Measurements from ENCODE around the gene LPCAT1. TPM values are rescaled to one million over a fixed set of nuclear protein-coding genes. Genes with fewer than 3 reads are reported as not detected.

The LPCAT1 gene
- total and polyA plus RNA-seq, 2 of the 13 experiments (the other 11 are each of a cell fraction or from before 2014, with no cell fraction given): 29.8 to 90.6 TPM

DNA sequence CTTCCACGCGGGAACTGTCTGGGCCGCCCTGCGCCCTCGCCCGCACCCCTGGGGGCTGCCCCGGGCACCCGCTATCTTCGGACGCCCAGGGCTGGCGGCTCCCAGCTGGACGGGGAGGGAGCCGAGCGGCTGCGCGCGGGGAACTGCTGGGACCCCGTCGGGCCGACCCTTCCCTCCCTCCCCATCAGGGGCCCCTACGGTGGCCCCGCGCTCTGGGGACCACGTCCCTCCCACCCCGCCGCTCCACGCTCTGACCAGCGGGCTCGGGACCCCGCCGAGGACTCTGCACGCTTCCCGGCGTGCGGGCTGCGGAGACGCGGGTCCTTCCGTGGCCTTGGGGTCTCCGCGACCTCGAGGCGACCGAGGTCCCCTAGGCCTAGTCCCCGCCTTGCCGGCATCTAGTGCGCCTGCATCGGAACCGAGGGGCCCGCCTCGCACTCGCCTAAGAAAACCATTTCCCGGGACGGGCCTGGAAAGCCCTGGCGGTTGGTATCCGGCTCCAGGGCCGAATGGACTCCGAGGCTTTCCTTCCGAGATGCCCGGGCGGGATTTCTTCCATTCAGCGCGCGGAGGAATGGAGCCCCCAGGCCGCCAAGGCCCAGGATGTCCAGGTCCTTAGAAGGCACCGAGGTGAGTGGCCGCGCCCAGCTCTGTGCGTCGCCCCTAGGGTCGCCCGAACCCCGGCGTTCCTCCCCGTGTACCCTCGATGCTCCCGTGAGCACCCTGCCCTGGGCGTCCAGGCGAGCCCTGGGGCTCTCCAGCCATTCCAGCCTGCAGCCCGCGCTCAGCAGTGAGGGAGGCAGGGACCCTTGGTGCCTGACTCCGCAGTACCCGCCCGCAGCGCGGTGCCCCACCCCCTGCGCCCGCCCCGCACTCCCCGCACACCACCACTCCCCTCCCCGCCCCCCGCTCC is 77.8 kb downstream of the LPCAT1 start:
- intact Hi-C loops (cut with micrococcal nuclease; ENCODE audit: unreplicated experiment): no loop called here
- BruUV-seq (replicated peaks): no TSS peak
- no peak overlapping the region for H3K4me2 ChIP-seq (ENCODE audit: low read depth, low read length)
- no peak for DNase-seq (ENCODE audit: low spot score)
- CTCF ChIA-PET (ENCODE audit: low intra/inter-chr PET ratio, low total read pairs): no interaction called here
- TF ChIP-seq ZBTB21 (CRISPR knock-in tag; IDR thresholded peaks at IDR 0.05): no peak
- TF ChIP-seq PLRG1 (conservative IDR thresholded peaks at IDR 0.05): no peak
- no peak for TF ChIP-seq ZNF546 (CRISPR knock-in tag; conservative IDR thresholded peaks at IDR 0.05)
- TF ChIP-seq NFYB (CRISPR knock-in tag; IDR thresholded peaks at IDR 0.05): no peak
- TF ChIP-seq ZFP90 (CRISPR knock-in tag; IDR thresholded peaks at IDR 0.05; ENCODE audit: borderline replicate concordance): no peak
- TF ChIP-seq, protein P1, sequence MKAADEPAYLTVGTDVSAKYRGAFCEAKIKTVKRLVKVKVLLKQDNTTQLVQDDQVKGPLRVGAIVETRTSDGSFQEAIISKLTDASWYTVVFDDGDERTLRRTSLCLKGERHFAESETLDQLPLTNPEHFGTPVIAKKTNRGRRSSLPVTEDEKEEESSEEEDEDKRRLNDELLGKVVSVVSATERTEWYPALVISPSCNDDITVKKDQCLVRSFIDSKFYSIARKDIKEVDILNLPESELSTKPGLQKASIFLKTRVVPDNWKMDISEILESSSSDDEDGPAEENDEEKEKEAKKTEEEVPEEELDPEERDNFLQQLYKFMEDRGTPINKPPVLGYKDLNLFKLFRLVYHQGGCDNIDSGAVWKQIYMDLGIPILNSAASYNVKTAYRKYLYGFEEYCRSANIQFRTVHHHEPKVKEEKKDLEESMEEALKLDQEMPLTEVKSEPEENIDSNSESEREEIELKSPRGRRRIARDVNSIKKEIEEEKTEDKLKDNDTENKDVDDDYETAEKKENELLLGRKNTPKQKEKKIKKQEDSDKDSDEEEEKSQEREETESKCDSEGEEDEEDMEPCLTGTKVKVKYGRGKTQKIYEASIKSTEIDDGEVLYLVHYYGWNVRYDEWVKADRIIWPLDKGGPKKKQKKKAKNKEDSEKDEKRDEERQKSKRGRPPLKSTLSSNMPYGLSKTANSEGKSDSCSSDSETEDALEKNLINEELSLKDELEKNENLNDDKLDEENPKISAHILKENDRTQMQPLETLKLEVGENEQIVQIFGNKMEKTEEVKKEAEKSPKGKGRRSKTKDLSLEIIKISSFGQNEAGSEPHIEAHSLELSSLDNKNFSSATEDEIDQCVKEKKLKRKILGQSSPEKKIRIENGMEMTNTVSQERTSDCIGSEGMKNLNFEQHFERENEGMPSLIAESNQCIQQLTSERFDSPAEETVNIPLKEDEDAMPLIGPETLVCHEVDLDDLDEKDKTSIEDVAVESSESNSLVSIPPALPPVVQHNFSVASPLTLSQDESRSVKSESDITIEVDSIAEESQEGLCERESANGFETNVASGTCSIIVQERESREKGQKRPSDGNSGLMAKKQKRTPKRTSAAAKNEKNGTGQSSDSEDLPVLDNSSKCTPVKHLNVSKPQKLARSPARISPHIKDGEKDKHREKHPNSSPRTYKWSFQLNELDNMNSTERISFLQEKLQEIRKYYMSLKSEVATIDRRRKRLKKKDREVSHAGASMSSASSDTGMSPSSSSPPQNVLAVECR (CRISPR knock-in tag; IDR thresholded peaks at IDR 0.05; ENCODE audit: borderline replicate concordance): no peak
- TF ChIP-seq, protein P2, sequence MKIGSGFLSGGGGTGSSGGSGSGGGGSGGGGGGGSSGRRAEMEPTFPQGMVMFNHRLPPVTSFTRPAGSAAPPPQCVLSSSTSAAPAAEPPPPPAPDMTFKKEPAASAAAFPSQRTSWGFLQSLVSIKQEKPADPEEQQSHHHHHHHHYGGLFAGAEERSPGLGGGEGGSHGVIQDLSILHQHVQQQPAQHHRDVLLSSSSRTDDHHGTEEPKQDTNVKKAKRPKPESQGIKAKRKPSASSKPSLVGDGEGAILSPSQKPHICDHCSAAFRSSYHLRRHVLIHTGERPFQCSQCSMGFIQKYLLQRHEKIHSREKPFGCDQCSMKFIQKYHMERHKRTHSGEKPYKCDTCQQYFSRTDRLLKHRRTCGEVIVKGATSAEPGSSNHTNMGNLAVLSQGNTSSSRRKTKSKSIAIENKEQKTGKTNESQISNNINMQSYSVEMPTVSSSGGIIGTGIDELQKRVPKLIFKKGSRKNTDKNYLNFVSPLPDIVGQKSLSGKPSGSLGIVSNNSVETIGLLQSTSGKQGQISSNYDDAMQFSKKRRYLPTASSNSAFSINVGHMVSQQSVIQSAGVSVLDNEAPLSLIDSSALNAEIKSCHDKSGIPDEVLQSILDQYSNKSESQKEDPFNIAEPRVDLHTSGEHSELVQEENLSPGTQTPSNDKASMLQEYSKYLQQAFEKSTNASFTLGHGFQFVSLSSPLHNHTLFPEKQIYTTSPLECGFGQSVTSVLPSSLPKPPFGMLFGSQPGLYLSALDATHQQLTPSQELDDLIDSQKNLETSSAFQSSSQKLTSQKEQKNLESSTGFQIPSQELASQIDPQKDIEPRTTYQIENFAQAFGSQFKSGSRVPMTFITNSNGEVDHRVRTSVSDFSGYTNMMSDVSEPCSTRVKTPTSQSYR (CRISPR knock-in tag; IDR thresholded peaks at IDR 0.05; ENCODE audit: borderline replicate concordance): no peak
- TF ChIP-seq ZNF556 (CRISPR knock-in tag; IDR thresholded peaks at IDR 0.05; ENCODE audit: borderline replicate concordance): no peak
- no peak for TF ChIP-seq ZNF530 (CRISPR knock-in tag; IDR thresholded peaks at IDR 0.05; ENCODE audit: low read depth)
- no peak for TF ChIP-seq ZIK1 (CRISPR knock-in tag; IDR thresholded peaks at IDR 0.05; ENCODE audit: borderline replicate concordance, low read depth)
- no peak for TF ChIP-seq NAIF1 (CRISPR knock-in tag; IDR thresholded peaks at IDR 0.05; ENCODE audit: borderline replicate concordance)
- no peak for TF ChIP-seq HOXA7 (CRISPR knock-in tag; IDR thresholded peaks at IDR 0.05)
- no peak for TF ChIP-seq ZNF329 (CRISPR knock-in tag; IDR thresholded peaks at IDR 0.05; ENCODE audit: low read depth)
- POLR2A ChIA-PET: no interaction called here
- in situ Hi-C loops (cut with HindIII; ENCODE audit: extremely low pct_ligation_motif_present, low pct_unique_long_range_greater_than_20kb): no loop called here
- no peak overlapping the region for H3K9ac ChIP-seq (ENCODE audit: insufficient read depth, low read depth, low read length)
- ATAC-seq: no peak
- no peaks in the 10 kb centered on the region for H3K79me2 ChIP-seq (ENCODE audit: insufficient read depth, low read length)
- H4K20me1 ChIP-seq (ENCODE audit: insufficient read depth, low read length): no peaks in the 10 kb centered on the region
- H3K36me3 ChIP-seq (replicated peaks in 1 of 2; ENCODE audit: control insufficient read depth in 1 of 2, insufficient read depth in 2 of 2, low read length in 2 of 2): no peaks in the 10 kb centered on the region
- H3K9me3 ChIP-seq (ENCODE audit: low read length): no peaks in the 10 kb centered on the region
- H3K4me1 ChIP-seq (ENCODE audit: insufficient read depth, low read length): no peaks in the 10 kb centered on the region
- no peak overlapping the region for H3K4me3 ChIP-seq (replicated peaks in 1 of 3; ENCODE audit: insufficient read depth in 1 of 3, low read depth in 2 of 3, low read length in 3 of 3)
- H3K27ac ChIP-seq (ENCODE audit: extremely low read length, insufficient read depth, low read length): no peak overlapping the region
- peaks cover 18 to 68% of the 10 kb centered on the region in 2 experiments for H3K27me3 ChIP-seq (ENCODE audit: control insufficient read depth in 1 of 2, insufficient read depth in 2 of 2, low read length in 2 of 2)
- FAIRE-seq: no peak
- 39% methylated on average over 33 of the region's 92 CpGs for WGBS (ENCODE audit: low lambda C conversion rate)
- no peak overlapping the region for H2AFZ ChIP-seq (ENCODE audit: low read length)

Data from HepG2 (cell line).